Measurements from ENCODE around the gene HMCN2.

- TF ChIP-seq FOXM1 (IDR thresholded peaks at IDR 0.05; ENCODE audit: borderline replicate concordance, low read depth) (no peak), CREB1 (IDR thresholded peaks at IDR 0.05; ENCODE audit: low read depth) (no peak), YY1 (IDR thresholded peaks at IDR 0.05; ENCODE audit: low read depth) (no peak), TAF1 (IDR thresholded peaks at IDR 0.05; ENCODE audit: low read depth) (no peak), REST (IDR thresholded peaks at IDR 0.05; ENCODE audit: low read depth) (no peak), MAX (IDR thresholded peaks at IDR 0.05) (no peak), TEAD4 (IDR thresholded peaks at IDR 0.05) (no peak), EGR1 (IDR thresholded peaks at IDR 0.05) (no peak), EP300 (IDR thresholded peaks at IDR 0.05; ENCODE audit: borderline replicate concordance) (no peak), RAD21 (IDR thresholded peaks at IDR 0.05; ENCODE audit: low read depth) (no peak), USF1 (IDR thresholded peaks at IDR 0.05) (no peak)
These were observed 11.4 kb downstream of the HMCN2 start for GRCh38 chr9:130276955-130277354.
